ENCODE data around the gene PELI3. TPM values are rescaled to one million over a fixed set of nuclear protein-coding genes. Genes with fewer than 3 reads are reported as not detected.

PELI3 gene
- total and polyA plus RNA-seq, 2 of the 8 experiments (the other 6 are each of a cell fraction or from before 2014, with no cell fraction given) = 5.2 to 7.6 TPM

DNA sequence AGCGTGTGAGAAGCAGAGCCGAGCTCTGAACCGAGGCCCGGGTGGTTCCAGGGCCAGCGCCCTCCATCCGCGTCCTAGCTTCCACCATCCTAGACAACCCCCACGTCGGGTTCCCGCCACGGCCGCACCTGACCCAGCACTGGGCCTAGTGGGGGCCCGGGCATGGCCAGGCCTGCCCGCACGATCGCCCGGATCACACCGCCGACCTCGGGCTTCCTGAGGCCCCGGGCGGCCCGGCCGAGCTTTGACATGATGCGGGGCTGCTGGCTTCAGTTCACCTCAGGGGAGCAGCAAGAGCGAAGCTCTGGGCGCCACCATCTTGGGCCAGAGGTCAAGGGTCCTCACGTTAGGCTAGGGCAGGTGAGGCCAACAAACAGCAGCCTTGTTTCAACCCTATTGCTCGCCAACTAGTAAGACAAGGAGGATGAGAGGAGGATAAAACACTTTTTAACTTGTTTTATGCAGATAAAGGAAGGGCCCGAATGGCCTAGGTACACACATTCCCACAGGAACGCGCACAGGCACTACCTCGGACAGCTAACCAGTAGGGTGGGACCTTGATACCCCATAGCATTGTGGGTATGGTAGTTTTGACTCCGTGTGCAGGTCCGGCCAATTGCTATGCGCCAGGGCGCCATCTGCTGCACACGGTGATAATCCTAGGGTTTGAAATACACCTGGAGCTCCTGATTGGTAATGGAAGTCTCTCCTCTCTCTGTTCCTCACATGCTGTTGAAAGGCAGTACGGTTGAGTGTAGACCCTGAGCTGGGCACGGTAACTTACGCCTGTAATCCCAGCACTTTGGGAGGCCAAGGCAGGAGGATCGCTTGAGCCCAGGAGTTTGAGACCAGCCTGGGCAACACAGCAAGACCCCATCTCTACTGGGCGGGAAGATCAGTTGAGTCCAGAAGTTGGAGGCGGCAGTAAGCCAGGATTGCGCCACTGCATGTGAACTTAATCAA lies 27.9 kb upstream of the PELI3 start, which contains the start of gene MRPL11 (continued):
- TF ChIP-seq MAFK (IDR thresholded peaks at IDR 0.05; ENCODE audit: low read depth, low read length) (no peak), POLR2A (IDR thresholded peaks at IDR 0.05; ENCODE audit: control extremely low read depth in 1 of 2, low read depth in 2 of 2, low read length in 2 of 2) (peak; percentile 73 to 74), SRF (IDR thresholded peaks at IDR 0.05; ENCODE audit: low read depth, low read length) (0 out of 2 replicates have a peak, but pooled peaks have one; percentile 0), EP300 (IDR thresholded peaks at IDR 0.05; ENCODE audit: borderline replicate concordance in 1 of 2, low read depth in 2 of 2, low read length in 2 of 2) (no peak), NRF1 (IDR thresholded peaks at IDR 0.05; ENCODE audit: low read depth, low read length) (no peak), FOSL1 (IDR thresholded peaks at IDR 0.05; ENCODE audit: insufficient read depth, low read depth, low read length) (no peak), TBP (IDR thresholded peaks at IDR 0.05; ENCODE audit: low read depth, low read length) (peak; percentile 51; the same call in 1 of the 2 replicates), POLR2AphosphoS5 (IDR thresholded peaks at IDR 0.05; ENCODE audit: low read depth, low read length) (peak; percentile 82; the same call in 1 of the 2 replicates), KDM5A (IDR thresholded peaks at IDR 0.05; ENCODE audit: low read length) (peak; percentile 93), EZH2 (IDR thresholded peaks at IDR 0.05; ENCODE audit: low read depth, low read length, severe bottlenecking) (no peak), JUND (IDR thresholded peaks at IDR 0.05; ENCODE audit: low read length) (no peak), SIX5 (IDR thresholded peaks at IDR 0.05; ENCODE audit: low read depth, low read length) (peak; percentile 86), SAP30 (IDR thresholded peaks at IDR 0.05; ENCODE audit: insufficient read depth, insufficient replicate concordance, low read length) (no peak), TAF7 (optimal IDR thresholded peaks at IDR 0.05; ENCODE audit: borderline replicate concordance, low read depth, low read length) (no peak), SP2 (IDR thresholded peaks at IDR 0.05; ENCODE audit: low read length) (no peak), CEBPB (IDR thresholded peaks at IDR 0.05; ENCODE audit: low read depth, low read length) (no peak), CBX8 (IDR thresholded peaks at IDR 0.05; ENCODE audit: borderline replicate concordance, low read depth, low read length) (no peak), GTF2F1 (IDR thresholded peaks at IDR 0.05; ENCODE audit: borderline replicate concordance, low read depth, low read length) (no peak), GABPA (IDR thresholded peaks at IDR 0.05; ENCODE audit: borderline replicate concordance, insufficient read depth, low read length) (no peak), RAD21 (IDR thresholded peaks at IDR 0.05 in 1 of 2, conservative IDR thresholded peaks at IDR 0.05 in 1 of 2; ENCODE audit: low read depth in 2 of 2, low read length in 2 of 2) (peak; percentile 54 to 64)
- TF ChIP-seq, protein P1, sequence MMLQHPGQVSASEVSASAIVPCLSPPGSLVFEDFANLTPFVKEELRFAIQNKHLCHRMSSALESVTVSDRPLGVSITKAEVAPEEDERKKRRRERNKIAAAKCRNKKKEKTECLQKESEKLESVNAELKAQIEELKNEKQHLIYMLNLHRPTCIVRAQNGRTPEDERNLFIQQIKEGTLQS (IDR thresholded peaks at IDR 0.05; ENCODE audit: insufficient read depth, low read depth, low read length) = no peak
